GM13977 (cell line): ENCODE results near the gene KLHL26.
A peak's percentile ranks its signal among the peaks of the same experiment; 100 is the strongest.

Experiments
- DNase-seq: peaks from one replicate; pipeline ENCODE4 v3.0.0; 2012; ENCODE audit warnings: low spot score
- in situ Hi-C: fragments of 300-500 bp; cut with MboI; formaldehyde crosslinking; loops from one replicate; pipeline ENCODE4 v1.12.0; 2022; ENCODE audit warnings: low sequenced_read_pairs, low pct_unique_long_range_greater_than_20kb, mixed read lengths, inconsistent platforms; ENCODE audit not compliant: unreplicated experiment
- TF ChIP-seq, protein P1 (sequence below): IDR thresholded peaks from 2 replicates; pipeline ENCODE4 v1.5.1; 2012; ENCODE audit warnings: mild to moderate bottlenecking, control low read depth; ENCODE audit not compliant: insufficient read depth; ENCODE audit errors: extremely low read depth, missing control alignments

KLHL26 gene

DNA sequence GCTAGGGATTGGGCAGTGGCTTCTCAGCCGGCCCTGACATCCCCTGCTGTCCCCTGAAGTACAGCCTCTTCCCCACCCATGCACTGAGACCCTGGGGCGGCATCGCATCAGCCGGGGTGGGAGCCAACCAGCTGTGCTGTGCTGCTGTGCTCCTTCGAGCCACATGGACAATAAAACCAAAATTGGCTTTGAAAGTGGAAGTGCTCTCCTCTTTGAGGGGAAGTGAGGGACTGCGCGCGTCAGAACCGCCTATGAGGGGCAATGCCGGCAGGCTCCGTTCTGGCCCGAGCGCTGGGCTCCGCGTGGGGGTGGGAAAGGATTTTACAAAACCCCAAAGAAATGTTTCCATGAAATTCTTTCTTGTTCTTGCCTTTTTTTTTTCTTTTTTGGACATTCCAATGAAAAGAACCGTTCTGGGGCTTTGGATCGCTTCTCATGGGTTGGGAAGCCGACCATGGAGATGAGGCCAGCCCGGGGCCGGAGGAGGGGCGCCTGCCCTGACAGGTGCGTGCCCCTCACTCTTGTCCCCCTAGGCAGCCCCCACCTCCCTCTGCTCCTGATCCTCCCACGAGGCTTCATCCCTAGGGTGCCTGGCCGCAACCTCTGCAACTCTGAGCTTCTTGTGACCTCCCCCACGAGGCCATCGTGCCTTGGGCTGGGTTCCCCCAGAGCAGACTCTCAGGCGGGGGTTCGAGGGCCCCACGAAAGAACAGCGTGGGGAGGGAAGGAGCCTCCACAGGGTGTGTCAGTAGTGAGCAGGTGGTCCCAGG lies 22.6 kb downstream of the KLHL26 start:
- in situ Hi-C loops: no loop called here
- TF ChIP-seq, protein P1, sequence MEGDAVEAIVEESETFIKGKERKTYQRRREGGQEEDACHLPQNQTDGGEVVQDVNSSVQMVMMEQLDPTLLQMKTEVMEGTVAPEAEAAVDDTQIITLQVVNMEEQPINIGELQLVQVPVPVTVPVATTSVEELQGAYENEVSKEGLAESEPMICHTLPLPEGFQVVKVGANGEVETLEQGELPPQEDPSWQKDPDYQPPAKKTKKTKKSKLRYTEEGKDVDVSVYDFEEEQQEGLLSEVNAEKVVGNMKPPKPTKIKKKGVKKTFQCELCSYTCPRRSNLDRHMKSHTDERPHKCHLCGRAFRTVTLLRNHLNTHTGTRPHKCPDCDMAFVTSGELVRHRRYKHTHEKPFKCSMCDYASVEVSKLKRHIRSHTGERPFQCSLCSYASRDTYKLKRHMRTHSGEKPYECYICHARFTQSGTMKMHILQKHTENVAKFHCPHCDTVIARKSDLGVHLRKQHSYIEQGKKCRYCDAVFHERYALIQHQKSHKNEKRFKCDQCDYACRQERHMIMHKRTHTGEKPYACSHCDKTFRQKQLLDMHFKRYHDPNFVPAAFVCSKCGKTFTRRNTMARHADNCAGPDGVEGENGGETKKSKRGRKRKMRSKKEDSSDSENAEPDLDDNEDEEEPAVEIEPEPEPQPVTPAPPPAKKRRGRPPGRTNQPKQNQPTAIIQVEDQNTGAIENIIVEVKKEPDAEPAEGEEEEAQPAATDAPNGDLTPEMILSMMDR: no peak
- DNase-seq: peak; percentile 71

DNA sequence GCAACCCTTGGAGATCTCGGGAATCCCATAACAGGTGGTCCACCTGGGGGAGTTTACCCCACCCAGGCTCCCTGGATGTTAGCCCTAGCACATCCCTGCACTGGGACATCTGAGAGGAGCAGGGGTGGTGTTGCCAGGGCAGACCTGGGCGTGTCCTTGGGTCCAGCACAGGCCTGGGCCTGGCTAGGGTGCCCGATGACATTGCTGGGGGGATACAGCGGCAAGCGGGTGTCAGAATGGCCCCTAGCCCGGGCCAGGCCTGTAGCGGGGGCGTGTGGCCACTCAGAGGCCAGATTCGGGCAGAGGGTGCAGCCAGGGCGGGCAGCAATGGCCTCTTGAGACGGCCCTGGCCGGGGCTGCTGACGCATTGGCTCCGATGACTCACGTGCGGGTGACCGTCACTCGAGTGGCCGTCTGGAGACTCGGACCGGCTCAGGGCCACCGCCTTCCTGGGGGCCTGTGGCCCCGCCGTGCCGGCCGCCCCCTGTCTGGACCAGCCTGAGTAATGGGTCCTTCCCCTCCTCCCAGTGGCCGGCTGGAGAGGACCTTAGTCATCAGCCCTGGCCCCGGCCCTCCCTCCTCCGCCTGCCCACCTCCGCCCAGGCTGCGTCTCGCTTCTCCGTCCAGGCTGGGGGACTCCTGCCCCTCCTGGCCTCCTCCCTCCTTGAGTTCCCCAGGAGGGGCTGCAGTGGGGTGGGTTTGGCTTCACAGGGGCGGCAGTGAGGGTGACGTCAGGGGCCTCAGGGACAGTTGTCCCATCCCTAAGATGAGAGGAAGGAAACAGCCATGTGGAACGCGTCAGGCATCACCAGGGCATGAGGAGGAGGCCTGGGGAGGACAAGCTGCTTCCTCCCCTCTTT lies 23.5 kb downstream of the KLHL26 start:
- no peak for DNase-seq
- TF ChIP-seq, protein P1: no peak
- in situ Hi-C loops: no loop called here

DNA sequence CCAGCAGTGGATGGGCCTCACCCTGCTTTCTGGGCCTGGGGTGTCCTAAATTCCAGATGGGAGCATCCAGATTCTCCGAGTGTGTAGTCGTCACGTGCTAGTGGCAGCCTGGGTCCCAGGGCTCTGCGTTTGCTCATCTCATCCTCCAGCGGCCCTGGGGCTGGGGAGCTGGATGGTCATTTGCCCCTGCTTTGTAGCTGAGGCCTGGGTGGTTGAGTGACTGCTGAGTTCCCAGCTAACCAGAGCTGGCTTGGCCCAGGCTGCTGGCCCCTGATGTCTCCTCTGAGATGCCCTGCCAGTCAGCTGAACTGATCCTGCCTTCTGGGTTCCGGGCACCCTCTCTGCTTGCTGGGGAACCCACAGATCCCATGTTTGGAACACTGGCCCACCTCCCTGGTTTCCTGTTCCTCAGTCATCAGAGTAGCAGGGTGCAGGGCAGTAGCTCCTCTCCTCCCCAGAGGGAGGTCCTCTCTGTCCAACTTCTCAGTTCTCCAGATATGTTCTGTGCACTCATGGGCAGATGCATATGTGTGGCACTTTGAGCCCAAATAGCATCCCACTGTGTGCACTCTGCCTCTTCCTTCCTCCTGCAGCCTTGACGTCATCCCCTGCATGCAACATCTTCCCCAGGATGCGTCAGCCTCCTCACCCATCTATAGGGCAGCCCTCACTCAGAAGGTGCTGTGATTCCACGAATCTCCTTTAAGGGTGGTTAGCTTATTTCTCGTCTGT lies 24.3 kb downstream of the KLHL26 start:
- in situ Hi-C loops: no loop called here
- TF ChIP-seq, protein P1: no peak
- no peak for DNase-seq

DNA sequence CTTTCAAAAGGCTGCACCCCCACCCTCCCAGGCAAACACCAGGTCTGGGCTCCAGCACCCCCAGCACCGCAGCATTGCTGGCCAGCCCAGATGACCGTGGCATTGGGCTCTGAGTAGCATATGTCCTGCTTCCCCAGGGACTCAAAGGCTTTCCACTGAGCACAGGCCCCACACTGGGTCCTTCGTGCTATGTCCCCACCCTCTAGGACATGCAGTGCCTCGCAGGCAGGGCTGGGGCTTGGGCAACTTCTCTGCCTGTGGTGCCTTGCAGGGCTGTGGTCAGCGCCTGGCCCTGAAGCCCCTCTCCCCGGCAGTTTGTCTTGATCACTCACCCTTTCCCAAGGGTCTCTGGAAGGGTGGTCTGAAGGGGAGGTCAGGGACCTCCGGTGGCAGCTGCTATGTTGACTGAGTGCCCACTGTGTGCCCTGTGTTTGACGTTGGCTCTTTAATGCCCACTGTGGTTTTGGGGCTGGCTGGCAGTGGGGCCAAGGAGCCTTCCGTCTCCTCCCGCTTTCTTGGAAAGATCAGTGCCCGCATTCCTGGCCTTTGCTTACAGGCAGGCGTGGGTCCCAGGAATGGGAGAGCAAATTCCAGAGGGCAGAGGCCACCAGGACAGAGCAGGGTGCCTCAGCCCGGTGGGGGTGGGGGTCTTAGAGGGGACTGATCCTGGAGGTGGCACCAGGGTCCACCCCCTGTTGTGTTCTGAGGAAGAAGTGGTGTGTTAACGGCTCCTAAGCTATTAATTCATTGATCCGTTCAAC lies 26.3 kb downstream of the KLHL26 start:
- no peak for DNase-seq
- TF ChIP-seq, protein P1: no peak
- in situ Hi-C loops: no loop called here

DNA sequence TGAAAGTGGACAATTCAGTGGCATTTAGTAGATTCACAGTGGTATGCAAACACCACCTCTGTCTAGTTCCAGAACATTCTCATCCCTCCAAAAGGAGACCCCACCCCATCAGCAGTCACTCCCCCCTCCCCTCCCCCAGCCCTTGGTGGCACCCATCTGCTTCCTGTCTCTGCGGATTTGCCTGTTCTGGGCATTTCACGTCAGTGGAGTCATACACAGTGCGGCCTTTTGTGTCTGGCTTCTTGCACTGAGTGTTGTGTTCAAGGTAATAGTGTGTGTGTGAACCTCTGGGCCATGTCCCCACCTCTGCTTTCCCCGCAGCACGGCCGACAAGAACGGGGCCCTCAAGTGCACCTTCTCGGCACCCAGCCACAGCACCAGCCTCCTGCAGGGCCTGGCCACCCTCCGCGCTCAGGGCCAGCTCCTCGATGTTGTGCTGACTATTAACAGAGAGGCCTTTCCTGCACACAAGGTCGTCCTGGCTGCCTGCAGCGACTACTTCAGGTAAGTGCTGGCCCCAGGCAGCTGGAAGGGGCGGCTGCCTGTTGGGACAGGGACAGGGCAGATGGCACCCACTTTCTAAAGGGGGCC lies 27.2 kb downstream of the KLHL26 start:
- DNase-seq: no peak
- TF ChIP-seq, protein P1: no peak
- in situ Hi-C loops: no loop called here

DNA sequence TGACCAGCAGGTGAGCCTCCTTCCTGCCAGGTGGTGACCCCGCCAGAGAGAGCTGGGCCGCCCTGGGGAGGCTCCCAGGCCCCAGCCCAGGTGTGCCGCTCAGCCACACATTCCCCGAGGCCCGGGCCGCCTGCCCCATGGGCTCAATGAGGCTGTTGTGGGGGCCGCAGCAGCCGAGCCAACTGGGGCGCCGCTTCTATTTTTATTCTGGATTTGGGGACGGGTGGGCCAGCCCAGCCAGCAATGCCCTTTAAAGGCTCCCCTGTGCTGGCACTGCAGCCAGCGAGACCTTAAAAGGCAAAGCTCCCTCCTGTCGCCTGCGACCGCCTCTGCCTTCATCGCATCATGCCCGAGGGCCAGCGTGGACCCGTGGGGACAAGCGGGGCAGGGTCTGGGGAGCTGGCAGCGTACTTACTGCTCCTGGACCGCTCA lies 29.0 kb downstream of the KLHL26 start:
- in situ Hi-C loops: no loop called here
- TF ChIP-seq, protein P1: no peak

More for the DNA sequence above, 29.0 kb downstream of the KLHL26 start:
- DNase-seq: no peak
